Subcutaneous adipose tissue (tissue), 4 donors: ENCODE results near the gene PPARA. TPM values are rescaled to one million over a fixed set of nuclear protein-coding genes. Genes with fewer than 3 reads are reported as not detected.

Source experiments
- CTCF ChIP-seq: fragments of 450-650 bp; IDR thresholded peaks from one replicate; pipeline ENCODE4 v1.5.1; 2016; ENCODE audit warnings: low read depth, mild to moderate bottlenecking, control low read depth, antibody characterized with exemption, moderate library complexity
- total RNA-seq, 4 donors: library from RNA; depleted of rRNA; stranded (reverse); fragments of >200 nt; gene quantifications; one replicate each; pipeline ENCODE4 v1.1.0, GENCODE V29; 2016

The PPARA gene
- total RNA-seq, 4 donors from 2014 or later: 23.5 to 51.0 (median 36.0) TPM

- TF ChIP-seq CTCF: no peak
These were observed 129.9 kb downstream of the PPARA start for GRCh38 chr22:46280063-46280817.

- TF ChIP-seq CTCF: no peak
These were observed 130.8 kb downstream of the PPARA start for GRCh38 chr22:46280999-46281623.

GRCh38 chr22:46281866-46282678 lies 131.7 kb downstream of the PPARA start:
- no peak for TF ChIP-seq CTCF

- no peak for TF ChIP-seq CTCF
These were observed 135.7 kb downstream of the PPARA start for GRCh38 chr22:46286006-46286405.

- TF ChIP-seq CTCF: no peak
These were observed 136.9 kb downstream of the PPARA start for GRCh38 chr22:46286941-46287872.

- TF ChIP-seq CTCF: no peak
These were observed 137.8 kb downstream of the PPARA start for GRCh38 chr22:46287873-46288751.
